Hepatocyte (in vitro differentiated cells): ENCODE data around the gene KIRREL3. TPM values are rescaled to one million over a fixed set of nuclear protein-coding genes. Genes with fewer than 3 reads are reported as not detected.

Experiments used
- DNase-seq: peaks from one replicate; pipeline ENCODE4 v3.0.0-alpha.2; 2016; ENCODE audit warnings: low spot score
- H2AFZ ChIP-seq: fragments of 200-600 bp; sonication (generic); 2 replicates; pipeline ENCODE4 v1.6.0; 2016; ENCODE audit warnings: antibody characterized with exemption, mild to moderate bottlenecking
- H3K27ac ChIP-seq: fragments of 200-600 bp; sonication (generic); 2 replicates; pipeline ENCODE4 v1.5.1; 2016; ENCODE audit warnings: mild to moderate bottlenecking
- H3K27me3 ChIP-seq: fragments of 200-600 bp; sonication (generic); 2 replicates; pipeline ENCODE4 v1.6.1; 2016
- H3K36me3 ChIP-seq: fragments of 200-600 bp; sonication (generic); replicated peaks from 2 replicates; pipeline ENCODE4 v1.5.1; 2016; ENCODE audit warnings: low read depth; ENCODE audit not compliant: insufficient read depth
- H3K4me1 ChIP-seq: fragments of 200-600 bp; sonication (generic); 2 replicates; pipeline ENCODE4 v1.5.1; 2016; ENCODE audit warnings: mild to moderate bottlenecking, moderate library complexity; ENCODE audit not compliant: insufficient read depth
- H3K4me2 ChIP-seq: fragments of 200-600 bp; sonication (generic); 2 replicates; pipeline ENCODE4 v1.6.0; 2016
- H3K4me3 ChIP-seq: fragments of 200-600 bp; sonication (generic); 2 replicates; pipeline ENCODE4 v1.5.1; 2016; ENCODE audit warnings: mild to moderate bottlenecking
- H3K79me2 ChIP-seq: fragments of 200-600 bp; sonication (generic); 2 replicates; pipeline ENCODE4 v1.6.0; 2017; ENCODE audit warnings: mild to moderate bottlenecking
- H3K9me2 ChIP-seq: fragments of 200-600 bp; sonication (generic); replicated peaks from 2 replicates; pipeline ENCODE4 v1.6.0; 2017; ENCODE audit warnings: mild to moderate bottlenecking; ENCODE audit not compliant: insufficient read depth
- H3K9me3 ChIP-seq: fragments of 200-600 bp; sonication (generic); 2 replicates; pipeline ENCODE4 v1.5.1; 2016; ENCODE audit warnings: low read depth, mild to moderate bottlenecking
- H4K20me1 ChIP-seq: fragments of 200-600 bp; sonication (generic); 2 replicates; pipeline ENCODE4 v1.6.0; 2016; ENCODE audit warnings: mild to moderate bottlenecking; ENCODE audit not compliant: insufficient read depth, poor library complexity, severe bottlenecking
- EZH2 ChIP-seq: fragments of 200-600 bp; sonication (generic); IDR thresholded peaks from 2 replicates; pipeline ENCODE4 v1.6.1; 2016; ENCODE audit warnings: antibody characterized with exemption, mild to moderate bottlenecking, borderline replicate concordance
- EZH2phosphoT487 ChIP-seq: fragments of 200-600 bp; sonication (generic); IDR thresholded peaks from one replicate; pipeline ENCODE4 v1.6.1; 2018; ENCODE audit warnings: antibody characterized with exemption, mild to moderate bottlenecking, low read depth, moderate library complexity; ENCODE audit not compliant: unreplicated experiment, severe bottlenecking
- WGBS: methylation state at CpG from one replicate; pipeline ENCODE4 v1.1.6; 2016; ENCODE audit warnings: low lambda C conversion rate; ENCODE audit errors: missing lambda C conversion rate; 5-methylcytosine and 5-hydroxymethylcytosine counted together
- polyA plus RNA-seq: library from polyadenylated mRNA; unstranded; fragments of >200 nt; fragmentation: Nextera tagmentation; extraction: Ambion mirVana; gene quantifications from 2 replicates; pipeline ENCODE4 v1.2.1, GENCODE V29; 2016
- total RNA-seq: library from RNA; depleted of rRNA; stranded (reverse); fragments of >200 nt; gene quantifications from 2 replicates; pipeline ENCODE4 v1.2.3, GENCODE V29; 2014
- TF ChIP-seq, protein P1 (sequence below): fragments of 200-600 bp; sonication (generic); IDR thresholded peaks from 2 replicates; pipeline ENCODE4 v1.5.1; 2016; ENCODE audit warnings: antibody characterized with exemption, mild to moderate bottlenecking; ENCODE audit not compliant: poor library complexity

Gene KIRREL3
- total and polyA plus RNA-seq, 2 experiments from 2014 or later: 0.33 to 0.86 TPM

DNA sequence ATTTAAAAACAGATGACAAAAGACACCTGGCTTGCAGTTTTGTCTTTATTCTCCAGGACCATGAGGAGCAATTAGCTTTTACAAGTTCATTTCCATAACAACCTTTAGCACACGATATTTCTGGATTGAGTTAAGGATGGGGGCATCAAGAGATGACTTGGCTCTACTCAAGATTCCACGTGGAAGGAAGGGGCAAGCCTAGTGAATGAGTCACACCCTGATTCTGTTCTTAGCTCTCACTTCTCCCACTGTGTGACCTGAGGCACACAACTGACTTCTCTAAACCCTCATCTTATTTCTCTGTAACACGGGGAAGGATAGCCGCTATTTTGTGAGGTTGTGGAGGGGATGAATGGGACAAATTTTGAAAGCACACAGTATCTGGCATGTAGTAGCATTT, 185.5 kb downstream of the KIRREL3 start:
- Histone ChIP-seq H3K27ac (no peak overlapping the region), H3K36me3 (no peaks in the 10 kb centered on the region), H4K20me1 (no peaks in the 10 kb centered on the region), H3K4me2 (no peak overlapping the region), H3K79me2 (no peaks in the 10 kb centered on the region), H3K9me3 (no peaks in the 10 kb centered on the region), H2AFZ (no peak overlapping the region), H3K9me2 (no peaks in the 10 kb centered on the region), H3K4me3 (no peak overlapping the region), H3K4me1 (no peaks in the 10 kb centered on the region), H3K27me3 (peaks cover 5% of the 10 kb centered on the region)
- DNase-seq: no peak
- WGBS: 74% methylated on average over 4 of the region's 4 CpGs
- TF ChIP-seq EZH2 (no peak), EZH2phosphoT487 (no peak)
- TF ChIP-seq, protein P1, sequence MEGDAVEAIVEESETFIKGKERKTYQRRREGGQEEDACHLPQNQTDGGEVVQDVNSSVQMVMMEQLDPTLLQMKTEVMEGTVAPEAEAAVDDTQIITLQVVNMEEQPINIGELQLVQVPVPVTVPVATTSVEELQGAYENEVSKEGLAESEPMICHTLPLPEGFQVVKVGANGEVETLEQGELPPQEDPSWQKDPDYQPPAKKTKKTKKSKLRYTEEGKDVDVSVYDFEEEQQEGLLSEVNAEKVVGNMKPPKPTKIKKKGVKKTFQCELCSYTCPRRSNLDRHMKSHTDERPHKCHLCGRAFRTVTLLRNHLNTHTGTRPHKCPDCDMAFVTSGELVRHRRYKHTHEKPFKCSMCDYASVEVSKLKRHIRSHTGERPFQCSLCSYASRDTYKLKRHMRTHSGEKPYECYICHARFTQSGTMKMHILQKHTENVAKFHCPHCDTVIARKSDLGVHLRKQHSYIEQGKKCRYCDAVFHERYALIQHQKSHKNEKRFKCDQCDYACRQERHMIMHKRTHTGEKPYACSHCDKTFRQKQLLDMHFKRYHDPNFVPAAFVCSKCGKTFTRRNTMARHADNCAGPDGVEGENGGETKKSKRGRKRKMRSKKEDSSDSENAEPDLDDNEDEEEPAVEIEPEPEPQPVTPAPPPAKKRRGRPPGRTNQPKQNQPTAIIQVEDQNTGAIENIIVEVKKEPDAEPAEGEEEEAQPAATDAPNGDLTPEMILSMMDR: no peak

DNA sequence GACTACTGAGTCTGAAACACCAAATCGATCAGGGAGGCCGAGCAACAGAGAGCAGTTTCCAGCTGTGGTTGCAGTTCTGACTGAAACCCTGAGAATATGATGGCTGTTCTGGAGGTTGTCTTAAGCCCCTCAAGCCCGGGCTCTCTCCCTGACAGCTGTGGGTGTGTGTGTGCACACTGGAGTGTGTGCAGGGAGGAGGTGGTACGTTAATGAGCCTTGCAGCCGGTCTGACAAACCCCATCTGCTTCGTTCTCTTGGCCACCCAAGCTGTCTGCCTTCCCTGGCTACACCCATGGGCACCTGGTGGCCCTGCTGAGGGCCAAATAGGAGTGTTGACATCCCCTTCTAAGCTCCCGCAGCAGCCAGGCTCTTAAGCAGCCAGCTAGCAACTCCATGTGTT, 189.8 kb downstream of the KIRREL3 start:
- H3K27me3 ChIP-seq: peaks cover 11% of the 10 kb centered on the region
- no peaks in the 10 kb centered on the region for H4K20me1 ChIP-seq
- H2AFZ ChIP-seq: no peak overlapping the region
- TF ChIP-seq EZH2phosphoT487 (no peak), EZH2 (no peak)
- TF ChIP-seq, protein P1: no peak
- no peak for DNase-seq
- H3K9me2 ChIP-seq: no peaks in the 10 kb centered on the region
- no peaks in the 10 kb centered on the region for H3K9me3 ChIP-seq
- H3K79me2 ChIP-seq: no peaks in the 10 kb centered on the region
- no peak overlapping the region for H3K27ac ChIP-seq
- no peaks in the 10 kb centered on the region for H3K36me3 ChIP-seq
- H3K4me2 ChIP-seq: no peak overlapping the region
- no peaks in the 10 kb centered on the region for H3K4me1 ChIP-seq
- no peak overlapping the region for H3K4me3 ChIP-seq
- 65% methylated on average over 7 of the region's 7 CpGs for WGBS

DNA sequence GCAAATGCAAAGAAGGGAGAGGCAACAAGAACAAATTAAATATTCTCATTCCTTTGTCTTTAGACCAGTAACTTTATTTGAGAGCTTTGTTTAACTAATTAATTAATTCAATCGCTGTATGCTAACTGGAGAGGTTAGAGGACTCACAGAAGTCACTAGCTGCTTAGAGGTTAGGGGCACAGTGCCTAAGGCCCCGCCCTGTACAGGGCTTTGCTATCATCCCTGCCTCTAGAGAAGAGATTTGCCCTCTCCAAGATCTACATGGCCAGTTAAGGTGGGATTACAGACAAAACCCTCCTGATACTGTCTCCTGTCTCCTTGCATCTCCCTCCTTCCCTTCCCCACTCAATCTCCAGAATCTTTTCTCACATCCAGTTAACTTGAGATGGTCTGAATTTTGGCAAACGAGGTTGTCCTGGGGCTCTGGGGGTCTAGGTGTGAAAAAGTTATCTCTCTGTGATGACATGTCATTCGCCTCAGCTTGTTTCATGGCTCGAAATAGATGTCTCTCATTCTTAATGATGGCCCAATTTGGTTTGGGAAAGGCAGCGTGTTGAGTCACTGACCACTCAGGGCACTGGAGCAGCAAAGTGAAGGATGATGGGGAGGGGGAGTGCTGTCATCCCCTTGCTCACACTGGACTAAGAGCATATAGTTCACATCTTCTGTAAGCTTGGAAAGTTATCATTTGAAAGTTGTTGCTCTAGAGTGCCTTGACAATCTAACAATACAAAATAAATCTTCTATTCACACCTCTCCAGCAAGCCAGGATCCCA, 190.9 kb downstream of the KIRREL3 start:
- Histone ChIP-seq H3K9me2 (no peaks in the 10 kb centered on the region), H3K36me3 (no peaks in the 10 kb centered on the region), H2AFZ (no peak overlapping the region), H3K27ac (no peak overlapping the region), H3K9me3 (no peaks in the 10 kb centered on the region), H4K20me1 (no peaks in the 10 kb centered on the region), H3K4me2 (no peak overlapping the region), H3K27me3 (peaks cover 12% of the 10 kb centered on the region), H3K4me3 (no peak overlapping the region), H3K79me2 (no peaks in the 10 kb centered on the region), H3K4me1 (no peaks in the 10 kb centered on the region)
- TF ChIP-seq EZH2 (no peak), EZH2phosphoT487 (no peak)
- TF ChIP-seq, protein P1: no peak
- no peak for DNase-seq
- 74% methylated on average over 6 of the region's 6 CpGs for WGBS
